ENCODE measurements around the gene MAML3. TPM values are rescaled to one million over a fixed set of nuclear protein-coding genes. Genes with fewer than 3 reads are reported as not detected.
A peak's percentile ranks its signal among the peaks of the same experiment; 100 is the strongest.

The MAML3 gene
- total and polyA plus RNA-seq, 2 of the 13 experiments (the other 11 are each of a cell fraction or from before 2014, with no cell fraction given), result 0.05 to 0.13 TPM

DNA sequence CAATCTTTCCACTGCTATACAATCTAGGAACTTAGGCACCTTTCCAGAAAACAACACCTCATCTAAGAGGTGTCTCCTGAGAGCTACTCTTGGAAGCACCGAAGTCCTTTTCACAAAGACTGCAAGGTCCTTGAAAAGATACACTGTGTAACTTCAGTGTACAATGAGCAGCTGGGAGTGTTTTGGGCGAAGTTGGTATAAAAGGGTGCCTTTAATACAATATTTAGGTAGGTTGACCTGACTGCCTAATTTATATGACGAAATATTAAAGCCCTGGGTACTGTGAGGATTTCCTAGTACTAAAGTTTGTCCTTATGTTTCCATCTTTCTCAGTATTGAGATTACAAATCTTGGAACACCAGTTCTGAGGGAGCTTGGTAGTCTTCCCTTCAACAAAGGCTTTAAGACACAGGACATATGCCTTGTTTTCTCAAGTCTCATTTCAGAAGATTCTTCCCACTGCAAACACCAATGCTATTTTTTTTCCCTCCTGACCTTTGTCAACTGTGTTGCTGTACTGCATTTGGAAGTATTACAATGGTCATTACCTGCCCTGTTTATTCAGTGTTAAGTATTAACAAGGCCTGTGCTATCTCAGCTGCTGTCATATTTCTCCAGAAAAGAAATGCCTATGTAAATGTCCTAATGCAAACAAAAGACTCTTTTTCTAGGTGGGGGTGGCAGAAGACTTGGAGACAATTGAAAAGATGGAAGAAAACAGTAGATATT is 134.2 kb downstream of the MAML3 start (continued):
- TF ChIP-seq ZNF260 (CRISPR knock-in tag; IDR thresholded peaks at IDR 0.05; ENCODE audit: borderline replicate concordance, low read depth), result no peak
- 0 out of 2 replicates have a peak, but pooled peaks have one; percentile 28 for TF ChIP-seq ZFP90 (CRISPR knock-in tag; IDR thresholded peaks at IDR 0.05; ENCODE audit: borderline replicate concordance)
- peak; percentile 60; the same call in 1 of the 2 replicates for TF ChIP-seq ZBTB20 (CRISPR knock-in tag; IDR thresholded peaks at IDR 0.05; ENCODE audit: borderline replicate concordance, low read depth)
- TF ChIP-seq ZNF101 (CRISPR knock-in tag; IDR thresholded peaks at IDR 0.05; ENCODE audit: borderline replicate concordance, low read depth), result no peak
- TF ChIP-seq, protein P1, sequence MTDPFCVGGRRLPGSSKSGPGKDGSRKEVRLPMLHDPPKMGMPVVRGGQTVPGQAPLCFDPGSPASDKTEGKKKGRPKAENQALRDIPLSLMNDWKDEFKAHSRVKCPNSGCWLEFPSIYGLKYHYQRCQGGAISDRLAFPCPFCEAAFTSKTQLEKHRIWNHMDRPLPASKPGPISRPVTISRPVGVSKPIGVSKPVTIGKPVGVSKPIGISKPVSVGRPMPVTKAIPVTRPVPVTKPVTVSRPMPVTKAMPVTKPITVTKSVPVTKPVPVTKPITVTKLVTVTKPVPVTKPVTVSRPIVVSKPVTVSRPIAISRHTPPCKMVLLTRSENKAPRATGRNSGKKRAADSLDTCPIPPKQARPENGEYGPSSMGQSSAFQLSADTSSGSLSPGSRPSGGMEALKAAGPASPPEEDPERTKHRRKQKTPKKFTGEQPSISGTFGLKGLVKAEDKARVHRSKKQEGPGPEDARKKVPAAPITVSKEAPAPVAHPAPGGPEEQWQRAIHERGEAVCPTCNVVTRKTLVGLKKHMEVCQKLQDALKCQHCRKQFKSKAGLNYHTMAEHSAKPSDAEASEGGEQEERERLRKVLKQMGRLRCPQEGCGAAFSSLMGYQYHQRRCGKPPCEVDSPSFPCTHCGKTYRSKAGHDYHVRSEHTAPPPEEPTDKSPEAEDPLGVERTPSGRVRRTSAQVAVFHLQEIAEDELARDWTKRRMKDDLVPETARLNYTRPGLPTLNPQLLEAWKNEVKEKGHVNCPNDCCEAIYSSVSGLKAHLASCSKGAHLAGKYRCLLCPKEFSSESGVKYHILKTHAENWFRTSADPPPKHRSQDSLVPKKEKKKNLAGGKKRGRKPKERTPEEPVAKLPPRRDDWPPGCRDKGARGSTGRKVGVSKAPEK (CRISPR knock-in tag; IDR thresholded peaks at IDR 0.05; ENCODE audit: borderline replicate concordance), result 0 out of 2 replicates have a peak, but pooled peaks have one; percentile 64
- no peak for TF ChIP-seq KAT7 (CRISPR knock-in tag; IDR thresholded peaks at IDR 0.05; ENCODE audit: borderline replicate concordance)
- peak; percentile 86 for TF ChIP-seq RXRB (CRISPR knock-in tag; IDR thresholded peaks at IDR 0.05; ENCODE audit: borderline replicate concordance)
- 0 out of 2 replicates have a peak, but pooled peaks have one; percentile 18 for TF ChIP-seq ZNF317 (CRISPR knock-in tag; IDR thresholded peaks at IDR 0.05)
- TF ChIP-seq, protein P2, sequence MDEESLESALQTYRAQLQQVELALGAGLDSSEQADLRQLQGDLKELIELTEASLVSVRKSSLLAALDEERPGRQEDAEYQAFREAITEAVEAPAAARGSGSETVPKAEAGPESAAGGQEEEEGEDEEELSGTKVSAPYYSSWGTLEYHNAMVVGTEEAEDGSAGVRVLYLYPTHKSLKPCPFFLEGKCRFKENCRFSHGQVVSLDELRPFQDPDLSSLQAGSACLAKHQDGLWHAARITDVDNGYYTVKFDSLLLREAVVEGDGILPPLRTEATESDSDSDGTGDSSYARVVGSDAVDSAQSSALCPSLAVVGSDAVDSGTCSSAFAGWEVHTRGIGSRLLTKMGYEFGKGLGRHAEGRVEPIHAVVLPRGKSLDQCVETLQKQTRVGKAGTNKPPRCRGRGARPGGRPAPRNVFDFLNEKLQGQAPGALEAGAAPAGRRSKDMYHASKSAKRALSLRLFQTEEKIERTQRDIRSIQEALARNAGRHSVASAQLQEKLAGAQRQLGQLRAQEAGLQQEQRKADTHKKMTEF (CRISPR knock-in tag; IDR thresholded peaks at IDR 0.05), result peak; percentile 50; the same call in 1 of the 2 replicates
- TF ChIP-seq ZKSCAN8 (CRISPR knock-in tag; IDR thresholded peaks at IDR 0.05; ENCODE audit: borderline replicate concordance), result peak; percentile 62; the same call in 1 of the 2 replicates
- TF ChIP-seq, protein P3, sequence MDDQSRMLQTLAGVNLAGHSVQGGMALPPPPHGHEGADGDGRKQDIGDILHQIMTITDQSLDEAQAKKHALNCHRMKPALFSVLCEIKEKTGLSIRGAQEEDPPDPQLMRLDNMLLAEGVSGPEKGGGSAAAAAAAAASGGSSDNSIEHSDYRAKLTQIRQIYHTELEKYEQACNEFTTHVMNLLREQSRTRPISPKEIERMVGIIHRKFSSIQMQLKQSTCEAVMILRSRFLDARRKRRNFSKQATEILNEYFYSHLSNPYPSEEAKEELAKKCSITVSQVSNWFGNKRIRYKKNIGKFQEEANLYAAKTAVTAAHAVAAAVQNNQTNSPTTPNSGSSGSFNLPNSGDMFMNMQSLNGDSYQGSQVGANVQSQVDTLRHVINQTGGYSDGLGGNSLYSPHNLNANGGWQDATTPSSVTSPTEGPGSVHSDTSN (CRISPR knock-in tag; IDR thresholded peaks at IDR 0.05; ENCODE audit: borderline replicate concordance), result no peak
- TF ChIP-seq SALL1 (CRISPR knock-in tag; IDR thresholded peaks at IDR 0.05), result peak; percentile 70; the same call in 1 of the 2 replicates
- TF ChIP-seq KDM6A (CRISPR knock-in tag; IDR thresholded peaks at IDR 0.05; ENCODE audit: low read depth), result peak; percentile 71
- TF ChIP-seq NR2F1 (CRISPR knock-in tag; IDR thresholded peaks at IDR 0.05), result peak; percentile 45 to 66; a peak in 3 of 4 replicates
- TF ChIP-seq NR2F6 (IDR thresholded peaks at IDR 0.05), result peak; percentile 90
- TF ChIP-seq NR2F6 (CRISPR knock-in tag; IDR thresholded peaks at IDR 0.05), result peak; percentile 83
- peak; percentile 76 for TF ChIP-seq HNF4A (CRISPR knock-in tag; IDR thresholded peaks at IDR 0.05)
- TF ChIP-seq, protein P4, sequence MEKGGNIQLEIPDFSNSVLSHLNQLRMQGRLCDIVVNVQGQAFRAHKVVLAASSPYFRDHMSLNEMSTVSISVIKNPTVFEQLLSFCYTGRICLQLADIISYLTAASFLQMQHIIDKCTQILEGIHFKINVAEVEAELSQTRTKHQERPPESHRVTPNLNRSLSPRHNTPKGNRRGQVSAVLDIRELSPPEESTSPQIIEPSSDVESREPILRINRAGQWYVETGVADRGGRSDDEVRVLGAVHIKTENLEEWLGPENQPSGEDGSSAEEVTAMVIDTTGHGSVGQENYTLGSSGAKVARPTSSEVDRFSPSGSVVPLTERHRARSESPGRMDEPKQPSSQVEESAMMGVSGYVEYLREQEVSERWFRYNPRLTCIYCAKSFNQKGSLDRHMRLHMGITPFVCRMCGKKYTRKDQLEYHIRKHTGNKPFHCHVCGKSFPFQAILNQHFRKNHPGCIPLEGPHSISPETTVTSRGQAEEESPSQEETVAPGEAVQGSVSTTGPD (CRISPR knock-in tag; IDR thresholded peaks at IDR 0.05), result no peak
- peak; percentile 60; the same call in 1 of the 2 replicates for TF ChIP-seq CREM (IDR thresholded peaks at IDR 0.05)
- no peak for TF ChIP-seq CREM (CRISPR knock-in tag; IDR thresholded peaks at IDR 0.05)
- TF ChIP-seq JUN (CRISPR knock-in tag; IDR thresholded peaks at IDR 0.05), result 0 out of 2 replicates have a peak, but pooled peaks have one; percentile 18
- TF ChIP-seq ZNF878 (CRISPR knock-in tag; IDR thresholded peaks at IDR 0.05), result peak; percentile 30; the same call in 1 of the 2 replicates
- peak; percentile 75 for TF ChIP-seq SAP130 (CRISPR knock-in tag; IDR thresholded peaks at IDR 0.05; ENCODE audit: low read depth)

Data from HepG2 (cell line).